ENCODE data around the gene CMTM7.

Gene CMTM7

GRCh38 chr3:32480604-32481003 lies 89.0 kb downstream of the CMTM7 start:
- ChIA-PET CTCF (interaction anchor here (1.7 kb wide), 1 partner anchor 13 kb away, joined by 8 read pairs; no protein-coding TSS in a partner anchor), POLR2A (interaction anchor here (0.6 kb wide), 1 partner anchor 200 kb away, joined by 7 read pairs; no protein-coding TSS in a partner anchor)
- no peak for TF ChIP-seq CTCF (IDR thresholded peaks at IDR 0.05; ENCODE audit: control extremely low read depth, extremely low read depth, low read depth, missing control alignments)
- no peak for DNase-seq (ENCODE audit: extremely low spot score)

- CTCF ChIA-PET = interaction anchor here (1.3 to 5.3 kb wide), 4 partner anchors 8 to 16 kb away, joined by 4 to 54 read pairs (median 6); no protein-coding TSS in a partner anchor
- no peak for DNase-seq (ENCODE audit: extremely low spot score)
- no peak for TF ChIP-seq CTCF (IDR thresholded peaks at IDR 0.05; ENCODE audit: control extremely low read depth, extremely low read depth, low read depth, missing control alignments)
- POLR2A ChIA-PET = no interaction called here
These were observed 90.4 kb downstream of the CMTM7 start for GRCh38 chr3:32481791-32482631.

GRCh38 chr3:32482693-32483092 lies 91.0 kb downstream of the CMTM7 start:
- no peak for TF ChIP-seq CTCF (IDR thresholded peaks at IDR 0.05; ENCODE audit: control extremely low read depth, extremely low read depth, low read depth, missing control alignments)
- CTCF ChIA-PET = interaction anchor here (1.3 to 5.3 kb wide), 4 partner anchors 9 to 16 kb away, joined by 4 to 54 read pairs (median 6); no protein-coding TSS in a partner anchor
- POLR2A ChIA-PET = no interaction called here
- DNase-seq (ENCODE audit: extremely low spot score) = no peak

- no peak for TF ChIP-seq CTCF (IDR thresholded peaks at IDR 0.05; ENCODE audit: control extremely low read depth, extremely low read depth, low read depth, missing control alignments)
- POLR2A ChIA-PET = no interaction called here
- CTCF ChIA-PET = interaction anchor here (1.0 to 5.3 kb wide), 4 partner anchors 15 to 134 kb away, joined by 3 to 54 read pairs (median 4); no protein-coding TSS in a partner anchor
- DNase-seq (ENCODE audit: extremely low spot score) = no peak
These were observed 92.1 kb downstream of the CMTM7 start for GRCh38 chr3:32483772-32484171.

- DNase-seq (ENCODE audit: extremely low spot score) = no peak
- ChIA-PET CTCF (interaction anchor here (1.0 to 5.3 kb wide), 4 partner anchors 15 to 134 kb away, joined by 3 to 54 read pairs (median 3); no protein-coding TSS in a partner anchor), POLR2A (no interaction called here)
- TF ChIP-seq CTCF (IDR thresholded peaks at IDR 0.05; ENCODE audit: control extremely low read depth, extremely low read depth, low read depth, missing control alignments) = no peak
These were observed 92.8 kb downstream of the CMTM7 start for GRCh38 chr3:32484436-32484835.

GRCh38 chr3:32487781-32488473 lies 96.3 kb downstream of the CMTM7 start:
- no peak for TF ChIP-seq CTCF (IDR thresholded peaks at IDR 0.05; ENCODE audit: control extremely low read depth, extremely low read depth, low read depth, missing control alignments)
- ChIA-PET POLR2A (no interaction called here), CTCF (interaction anchor here (1.0 to 7.0 kb wide), 4 partner anchors 11 to 22 kb away, joined by 3 to 62 read pairs (median 3); no protein-coding TSS in a partner anchor)
- DNase-seq (ENCODE audit: extremely low spot score) = no peak
